C4-2B (cell line): ENCODE results near the gene SYNDIG1.

ENCODE experiments used
- ZFX ChIP-seq: fragments of 450-650 bp; IDR thresholded peaks from 2 replicates; pipeline ENCODE4 v1.6.1; 2017
- TF ChIP-seq, protein P1 (sequence below): fragments of 450-650 bp; conservative IDR thresholded peaks from 2 replicates; pipeline ENCODE4 v1.5.1; 2017; ENCODE audit warnings: mild to moderate bottlenecking

- TF ChIP-seq, protein P1, sequence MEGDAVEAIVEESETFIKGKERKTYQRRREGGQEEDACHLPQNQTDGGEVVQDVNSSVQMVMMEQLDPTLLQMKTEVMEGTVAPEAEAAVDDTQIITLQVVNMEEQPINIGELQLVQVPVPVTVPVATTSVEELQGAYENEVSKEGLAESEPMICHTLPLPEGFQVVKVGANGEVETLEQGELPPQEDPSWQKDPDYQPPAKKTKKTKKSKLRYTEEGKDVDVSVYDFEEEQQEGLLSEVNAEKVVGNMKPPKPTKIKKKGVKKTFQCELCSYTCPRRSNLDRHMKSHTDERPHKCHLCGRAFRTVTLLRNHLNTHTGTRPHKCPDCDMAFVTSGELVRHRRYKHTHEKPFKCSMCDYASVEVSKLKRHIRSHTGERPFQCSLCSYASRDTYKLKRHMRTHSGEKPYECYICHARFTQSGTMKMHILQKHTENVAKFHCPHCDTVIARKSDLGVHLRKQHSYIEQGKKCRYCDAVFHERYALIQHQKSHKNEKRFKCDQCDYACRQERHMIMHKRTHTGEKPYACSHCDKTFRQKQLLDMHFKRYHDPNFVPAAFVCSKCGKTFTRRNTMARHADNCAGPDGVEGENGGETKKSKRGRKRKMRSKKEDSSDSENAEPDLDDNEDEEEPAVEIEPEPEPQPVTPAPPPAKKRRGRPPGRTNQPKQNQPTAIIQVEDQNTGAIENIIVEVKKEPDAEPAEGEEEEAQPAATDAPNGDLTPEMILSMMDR, result no peak
- no peak for TF ChIP-seq ZFX
Observed at GRCh38 chr20:24460712-24461111, 8.7 kb upstream of the SYNDIG1 start.
